ENCODE data around the gene DCP1B.

Gene DCP1B

DNA sequence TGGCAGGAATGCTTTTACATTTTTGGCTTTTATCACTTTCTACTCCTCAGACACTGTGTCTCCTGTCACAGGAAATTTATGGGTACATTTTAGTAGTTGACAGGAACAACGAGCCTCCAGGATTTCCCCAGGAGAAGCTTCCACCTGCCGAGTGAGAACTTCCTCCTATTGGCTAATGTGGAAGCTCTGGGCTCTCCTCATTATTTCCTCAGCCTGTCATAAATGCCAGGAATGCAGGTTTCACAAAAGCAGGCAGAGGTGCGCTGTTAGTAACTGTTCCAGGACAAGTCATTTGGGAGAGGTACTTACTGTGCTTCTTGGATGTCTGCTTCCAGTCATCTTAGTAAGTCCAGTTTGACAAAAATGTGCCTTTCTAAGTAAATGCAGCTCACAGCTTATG is 19.1 kb upstream of the DCP1B start:
- Histone ChIP-seq H3K27ac (ENCODE audit: low read depth, low read length) (no peak overlapping the region), H3K9me3 (ENCODE audit: insufficient read depth, low read length) (no peaks in the 10 kb centered on the region), H3K4me2 (ENCODE audit: low read depth, low read length, poor library complexity, severe bottlenecking) (no peak overlapping the region), H3F3A (ENCODE audit: insufficient read depth) (no peaks in the 10 kb centered on the region), H3K4me3 (ENCODE audit: insufficient read depth, low read length, poor library complexity, severe bottlenecking) (no peak overlapping the region), H3K9me2 (replicated peaks; ENCODE audit: insufficient read depth, low read length) (no peaks in the 10 kb centered on the region), H4K20me1 (ENCODE audit: low read depth, low read length) (no peaks in the 10 kb centered on the region), H3K27me3 (ENCODE audit: low read length) (no peaks in the 10 kb centered on the region), H3K9ac (ENCODE audit: low read length) (no peak overlapping the region), H3K79me2 (ENCODE audit: insufficient read depth, low read length) (no peaks in the 10 kb centered on the region), H3K36me3 (ENCODE audit: low read length) (no peaks in the 10 kb centered on the region), H2AFZ (ENCODE audit: low read depth, low read length, severe bottlenecking) (no peak overlapping the region)
- TF ChIP-seq, protein P1, sequence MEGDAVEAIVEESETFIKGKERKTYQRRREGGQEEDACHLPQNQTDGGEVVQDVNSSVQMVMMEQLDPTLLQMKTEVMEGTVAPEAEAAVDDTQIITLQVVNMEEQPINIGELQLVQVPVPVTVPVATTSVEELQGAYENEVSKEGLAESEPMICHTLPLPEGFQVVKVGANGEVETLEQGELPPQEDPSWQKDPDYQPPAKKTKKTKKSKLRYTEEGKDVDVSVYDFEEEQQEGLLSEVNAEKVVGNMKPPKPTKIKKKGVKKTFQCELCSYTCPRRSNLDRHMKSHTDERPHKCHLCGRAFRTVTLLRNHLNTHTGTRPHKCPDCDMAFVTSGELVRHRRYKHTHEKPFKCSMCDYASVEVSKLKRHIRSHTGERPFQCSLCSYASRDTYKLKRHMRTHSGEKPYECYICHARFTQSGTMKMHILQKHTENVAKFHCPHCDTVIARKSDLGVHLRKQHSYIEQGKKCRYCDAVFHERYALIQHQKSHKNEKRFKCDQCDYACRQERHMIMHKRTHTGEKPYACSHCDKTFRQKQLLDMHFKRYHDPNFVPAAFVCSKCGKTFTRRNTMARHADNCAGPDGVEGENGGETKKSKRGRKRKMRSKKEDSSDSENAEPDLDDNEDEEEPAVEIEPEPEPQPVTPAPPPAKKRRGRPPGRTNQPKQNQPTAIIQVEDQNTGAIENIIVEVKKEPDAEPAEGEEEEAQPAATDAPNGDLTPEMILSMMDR (IDR thresholded peaks at IDR 0.05; ENCODE audit: insufficient read depth, low read length, poor library complexity, severe bottlenecking), result no peak
- no peak for TF ChIP-seq EZH2phosphoT487 (conservative IDR thresholded peaks at IDR 0.05; ENCODE audit: low read length)

DNA sequence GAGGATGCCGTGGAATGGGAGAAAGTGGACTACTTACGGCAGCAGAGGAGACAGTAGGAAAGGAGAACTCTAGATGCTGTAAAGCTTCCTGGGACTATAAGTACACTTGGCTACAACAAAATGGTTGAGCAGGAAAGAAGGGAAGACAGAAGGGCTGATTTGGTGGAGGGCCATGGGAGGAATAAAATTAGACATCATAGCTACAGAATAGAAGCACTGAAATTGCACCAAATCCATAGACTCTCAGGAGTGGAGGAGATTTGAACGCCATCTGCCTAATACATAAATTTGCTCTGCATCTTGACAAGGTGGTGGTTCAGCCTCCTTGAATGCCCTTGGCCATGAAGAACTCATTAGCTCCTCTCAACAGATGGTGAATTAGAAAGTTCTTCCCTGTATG is 16.3 kb upstream of the DCP1B start:
- Histone ChIP-seq H3K79me2 (ENCODE audit: insufficient read depth, low read length) (no peaks in the 10 kb centered on the region), H3K27ac (ENCODE audit: low read depth, low read length) (no peak overlapping the region), H3K9me2 (replicated peaks; ENCODE audit: insufficient read depth, low read length) (no peaks in the 10 kb centered on the region), H3K4me2 (ENCODE audit: low read depth, low read length, poor library complexity, severe bottlenecking) (no peak overlapping the region), H3K27me3 (ENCODE audit: low read length) (no peaks in the 10 kb centered on the region), H3K36me3 (ENCODE audit: low read length) (no peaks in the 10 kb centered on the region), H4K20me1 (ENCODE audit: low read depth, low read length) (no peaks in the 10 kb centered on the region), H3K4me3 (ENCODE audit: insufficient read depth, low read length, poor library complexity, severe bottlenecking) (no peak overlapping the region), H3F3A (ENCODE audit: insufficient read depth) (no peaks in the 10 kb centered on the region), H3K9ac (ENCODE audit: low read length) (no peak overlapping the region), H2AFZ (ENCODE audit: low read depth, low read length, severe bottlenecking) (no peak overlapping the region), H3K9me3 (ENCODE audit: insufficient read depth, low read length) (no peaks in the 10 kb centered on the region)
- TF ChIP-seq EZH2phosphoT487 (conservative IDR thresholded peaks at IDR 0.05; ENCODE audit: low read length), result no peak
- TF ChIP-seq, protein P1 (IDR thresholded peaks at IDR 0.05; ENCODE audit: insufficient read depth, low read length, poor library complexity, severe bottlenecking), result no peak

DNA sequence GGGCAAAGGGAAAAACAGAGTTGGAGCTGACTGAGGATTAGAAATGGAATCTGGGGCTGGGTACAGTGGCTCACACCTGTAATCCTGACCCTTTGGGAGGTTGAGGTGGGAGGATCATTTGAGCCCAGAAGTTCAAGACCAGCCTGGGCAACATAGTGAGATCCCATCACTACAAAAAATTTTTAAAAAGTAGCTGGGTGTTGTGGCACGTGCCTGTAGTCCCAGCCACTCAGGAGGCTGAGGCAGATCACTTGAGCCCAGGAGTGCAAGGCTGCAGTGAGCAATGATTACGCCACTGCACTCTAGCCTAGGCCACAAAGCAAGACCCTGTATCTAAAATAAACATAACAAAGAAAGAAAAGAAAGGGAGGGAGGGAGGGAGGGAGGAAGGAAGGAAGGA is 14.9 kb upstream of the DCP1B start:
- Histone ChIP-seq H3K4me3 (ENCODE audit: insufficient read depth, low read length, poor library complexity, severe bottlenecking) (no peak overlapping the region), H4K20me1 (ENCODE audit: low read depth, low read length) (no peaks in the 10 kb centered on the region), H3K36me3 (ENCODE audit: low read length) (no peaks in the 10 kb centered on the region), H3K79me2 (ENCODE audit: insufficient read depth, low read length) (no peaks in the 10 kb centered on the region), H3K9ac (ENCODE audit: low read length) (no peak overlapping the region), H3K27me3 (ENCODE audit: low read length) (no peaks in the 10 kb centered on the region), H3K4me2 (ENCODE audit: low read depth, low read length, poor library complexity, severe bottlenecking) (no peak overlapping the region), H3F3A (ENCODE audit: insufficient read depth) (no peaks in the 10 kb centered on the region), H3K9me2 (replicated peaks; ENCODE audit: insufficient read depth, low read length) (no peaks in the 10 kb centered on the region), H3K9me3 (ENCODE audit: insufficient read depth, low read length) (no peaks in the 10 kb centered on the region), H3K27ac (ENCODE audit: low read depth, low read length) (no peak overlapping the region), H2AFZ (ENCODE audit: low read depth, low read length, severe bottlenecking) (no peak overlapping the region)
- TF ChIP-seq, protein P1 (IDR thresholded peaks at IDR 0.05; ENCODE audit: insufficient read depth, low read length, poor library complexity, severe bottlenecking), result no peak
- no peak for TF ChIP-seq EZH2phosphoT487 (conservative IDR thresholded peaks at IDR 0.05; ENCODE audit: low read length)

All from SU-DHL-6 (cell line).